GM12878 (cell line): ENCODE data around the gene CYP2J2. TPM values are rescaled to one million over a fixed set of nuclear protein-coding genes. Genes with fewer than 3 reads are reported as not detected.

Experiments used
- ATAC-seq: fragments of 200-7000 bp; cut with Tn5 transposase; 3 replicates; pipeline ENCODE4 v1.9.1; 2020; ENCODE audit warnings: mild to moderate bottlenecking, moderate library complexity
- BruUV-seq: library from RNA; stranded (reverse); fragments of 400-500 nt; replicated peaks from 2 replicates; lab custom pipeline; 2021; lab: Mats Ljungman, UMichigan
- CTCF ChIA-PET: fragments of 300-600 bp; sonication (Branson Sonifier 250); formaldehyde crosslinking; extraction: SDS; loops from one replicate; lab custom pipeline; 2021; ENCODE audit warnings: inconsistent platforms; lab: Yijun Ruan, JAX
- POLR2A ChIA-PET: fragments of 350-600 bp; formaldehyde crosslinking; extraction: SDS; loops from one replicate; lab custom pipeline; 2021; ENCODE audit warnings: inconsistent platforms; lab: Charles Lee
- RAD21 ChIA-PET: fragments of 300-600 bp; sonication (Branson Sonifier 250); formaldehyde crosslinking; loops from one replicate; lab custom pipeline; 2023; ENCODE audit warnings: antibody characterized with exemption; ENCODE audit not compliant: unreplicated experiment; lab: Charles Lee
- SMC1A ChIA-PET: fragments of 300-600 bp; sonication (Branson Sonifier 250); formaldehyde crosslinking; loops from one replicate; lab custom pipeline; 2023; ENCODE audit not compliant: unreplicated experiment, uncharacterized antibody; lab: Charles Lee
- DNase-seq: peaks from one replicate; pipeline ENCODE4 v3.0.0-alpha.2; 2011; ENCODE audit warnings: low read depth, low spot score
- FAIRE-seq: peaks from 3 replicates; lab custom pipeline; 2011; peaks lifted over from hg19 to GRCh38; lab: Jason Lieb, UNC
- H2AFZ ChIP-seq: 2 replicates; pipeline ENCODE4 v1.6.0; 2011; ENCODE audit warnings: low read depth, low read length, control low read depth; ENCODE audit not compliant: control insufficient read depth
- H3K27ac ChIP-seq: 2 replicates; pipeline ENCODE4 v1.5.1; 2011; ENCODE audit warnings: control low read depth; ENCODE audit not compliant: control insufficient read depth, insufficient read depth
- H3K27me3 ChIP-seq, 2 experiments: replicated peaks in 1 of 2; 2 replicates each; pipeline versions ENCODE4 v1.6.0 to v1.6.1; 2011; ENCODE audit warnings: low read length in 1 of 2; ENCODE audit not compliant: control insufficient read depth in 2 of 2, insufficient read depth in 2 of 2
- H3K36me3 ChIP-seq, 2 experiments: 2 replicates each; pipeline ENCODE4 v1.5.1; 2011; ENCODE audit warnings: low read length in 1 of 2; ENCODE audit not compliant: control insufficient read depth in 2 of 2, insufficient read depth in 2 of 2
- H3K4me1 ChIP-seq: 2 replicates; pipeline ENCODE4 v1.6.1; 2011; ENCODE audit warnings: mild to moderate bottlenecking, low read length, moderate library complexity, mixed read lengths; ENCODE audit not compliant: control insufficient read depth, insufficient read depth
- H3K4me2 ChIP-seq: 2 replicates; pipeline ENCODE4 v1.6.0; 2011; ENCODE audit warnings: control low read depth; ENCODE audit not compliant: control insufficient read depth, insufficient read depth
- H3K4me3 ChIP-seq: fragments of 200-600 bp; sonication (generic); 2 replicates; pipeline ENCODE4 v1.5.1; 2016
- H3K79me2 ChIP-seq: 2 replicates; pipeline ENCODE4 v1.6.0; 2011; ENCODE audit warnings: low read length; ENCODE audit not compliant: control insufficient read depth, insufficient read depth
- H3K9ac ChIP-seq: 2 replicates; pipeline ENCODE4 v1.8.0; 2011; ENCODE audit warnings: low read length, control low read depth, mixed read lengths; ENCODE audit not compliant: control insufficient read depth, insufficient read depth
- H3K9me3 ChIP-seq: replicated peaks from 3 replicates; pipeline ENCODE4 v1.5.1; 2011; ENCODE audit warnings: mild to moderate bottlenecking, low read length; ENCODE audit not compliant: control insufficient read depth, insufficient read depth
- H4K20me1 ChIP-seq: 2 replicates; pipeline ENCODE4 v1.6.0; 2011; ENCODE audit not compliant: control insufficient read depth, insufficient read depth
- ASH2L ChIP-seq: fragments of 300-600, 200-600 bp; sonication (generic); IDR thresholded peaks from 2 replicates; pipeline ENCODE4 v1.6.1; 2017; ENCODE audit warnings: low read depth, mild to moderate bottlenecking, borderline replicate concordance
- ATF7 ChIP-seq: fragments of 450-650 bp; IDR thresholded peaks from 2 replicates; pipeline ENCODE4 v1.6.1; 2016; ENCODE audit warnings: low read depth, mild to moderate bottlenecking
- BACH1 ChIP-seq: fragments of 450-650 bp; IDR thresholded peaks from 2 replicates; pipeline ENCODE4 v1.6.1; 2017; ENCODE audit warnings: mild to moderate bottlenecking, borderline replicate concordance
- CBX5 ChIP-seq: sonication (generic); IDR thresholded peaks from 2 replicates; pipeline ENCODE4 v1.6.1; 2016; ENCODE audit warnings: low read depth, moderate library complexity, mild to moderate bottlenecking, inconsistent platforms
- CHD4 ChIP-seq: fragments of 200-600 bp; sonication (generic); IDR thresholded peaks from 2 replicates; pipeline ENCODE4 v1.6.1; 2016; ENCODE audit warnings: mild to moderate bottlenecking
- CREM ChIP-seq: IDR thresholded peaks from 2 replicates; pipeline ENCODE4 v1.6.1; 2014; ENCODE audit warnings: antibody characterized with exemption, low read depth
- EED ChIP-seq: sonication (generic); IDR thresholded peaks from 2 replicates; pipeline ENCODE4 v1.6.1; 2016; ENCODE audit warnings: antibody characterized with exemption, low read depth
- EGR1 ChIP-seq, 2 experiments: IDR thresholded peaks; 1 replicate in 1 of 2; 2 replicates in 1 of 2; pipeline ENCODE4 v1.6.1; 2011 to 2012; ENCODE audit warnings: low read depth in 2 of 2, low read length in 2 of 2, borderline replicate concordance in 1 of 2, mild to moderate bottlenecking in 1 of 2, moderate library complexity in 1 of 2
- FOXK2 ChIP-seq: fragments of 450-650 bp; IDR thresholded peaks from 2 replicates; pipeline ENCODE4 v1.6.1; 2017; ENCODE audit warnings: mild to moderate bottlenecking, moderate library complexity
- GATAD2B ChIP-seq: fragments of 450-650 bp; conservative IDR thresholded peaks from 2 replicates; pipeline ENCODE4 v1.6.1; 2017; ENCODE audit warnings: low read depth, mild to moderate bottlenecking, moderate library complexity
- MYC ChIP-seq: IDR thresholded peaks from 2 replicates; pipeline ENCODE4 v1.6.1; 2011; ENCODE audit warnings: mild to moderate bottlenecking, low read length, moderate library complexity, inconsistent platforms; ENCODE audit not compliant: insufficient read depth, insufficient replicate concordance, insufficient read length, severe bottlenecking
- NFYB ChIP-seq: IDR thresholded peaks from 2 replicates; pipeline ENCODE4 v1.6.1; 2011; ENCODE audit warnings: low read depth, mild to moderate bottlenecking, low read length, improper control_type of control experiment, moderate library complexity; ENCODE audit not compliant: insufficient read depth
- NKRF ChIP-seq: fragments of 450-650 bp; conservative IDR thresholded peaks from 2 replicates; pipeline ENCODE4 v1.6.1; 2017; ENCODE audit warnings: mild to moderate bottlenecking, moderate library complexity
- POU2F2 ChIP-seq: IDR thresholded peaks from 3 replicates; pipeline ENCODE4 v1.6.1; 2011; ENCODE audit warnings: low read depth, mild to moderate bottlenecking, low read length, borderline replicate concordance
- SUPT20H ChIP-seq: IDR thresholded peaks from 2 replicates; pipeline ENCODE4 v1.6.1; 2011; ENCODE audit warnings: low read depth, mild to moderate bottlenecking, low read length, moderate library complexity, borderline replicate concordance; ENCODE audit not compliant: control insufficient read depth
- TCF3 ChIP-seq: IDR thresholded peaks from 2 replicates; pipeline ENCODE4 v1.6.1; 2012; ENCODE audit warnings: low read depth, mild to moderate bottlenecking, low read length, borderline replicate concordance; ENCODE audit not compliant: insufficient read depth
- ZNF687 ChIP-seq: fragments of 450-650 bp; IDR thresholded peaks from 2 replicates; pipeline ENCODE4 v1.6.1; 2017; ENCODE audit warnings: mild to moderate bottlenecking, moderate library complexity
- ZSCAN29 ChIP-seq: fragments of 450-650 bp; IDR thresholded peaks from 2 replicates; pipeline ENCODE4 v1.6.1; 2017; ENCODE audit warnings: mild to moderate bottlenecking, moderate library complexity
- WGBS: methylation state at CpG from one replicate; pipeline ENCODE4 v1.1.6; 2016; ENCODE audit warnings: low lambda C conversion rate; ENCODE audit not compliant: insufficient replicate concordance, insufficient coverage; ENCODE audit errors: missing lambda C conversion rate; 5-methylcytosine and 5-hydroxymethylcytosine counted together
- in situ Hi-C: fragments of 300-500 bp; cut with MboI; formaldehyde crosslinking; loops from 9 replicates; pipeline ENCODE4 v1.14.3; 2018; ENCODE audit warnings: mixed read lengths
- intact Hi-C: fragments of 100-400 bp; cut with micrococcal nuclease; formaldehyde crosslinking; loops from one replicate; pipeline ENCODE4 v1.14.2; 2022; ENCODE audit not compliant: unreplicated experiment
- polyA plus RNA-seq, 11 experiments: library from polyadenylated mRNA; depleted of rRNA in 4 of 11; unstranded in 6 of 11; stranded (reverse) in 5 of 11; fragments of >200 nt; fragmentation: Nextera tagmentation in 4 of 11; fragmentation: Illumina TruSeq in 1 of 11; extraction: Ambion mirVana in 4 of 11; extraction: Trizol in 1 of 11; gene quantifications; 1 replicate in 1 of 11; 2 replicates in 10 of 11; pipeline versions ENCODE4 v1.2.1 to v1.2.3, GENCODE V29; 2011 to 2016; ENCODE audit warnings: inconsistent platforms in 2 of 11, missing spikeins in 2 of 11, low read depth in 1 of 11
- total RNA-seq, 4 experiments: library from RNA; depleted of rRNA in 3 of 4; stranded (reverse); fragments of >200 nt in 3 of 4; fragmentation: Illumina TruSeq in 1 of 4; extraction: Trizol in 1 of 4; gene quantifications; 2 replicates each; pipeline versions ENCODE4 v1.2.1 to v1.2.3, GENCODE V29; 2013 to 2021

Gene CYP2J2
- total and polyA plus RNA-seq, 10 of the 15 experiments (the other 5 are each of a cell fraction or from before 2014, with no cell fraction given): 0.06 to 0.34 (median 0.10) TPM; not detected in 3

- Histone ChIP-seq H4K20me1 (no peaks in the 10 kb centered on the region), H3K4me3 (no peak overlapping the region), H3K9ac (no peak overlapping the region), H2AFZ (no peak overlapping the region), H3K79me2 (no peaks in the 10 kb centered on the region), H3K27ac (no peak overlapping the region), H3K27me3 (no peaks in the 10 kb centered on the region), H3K9me3 (no peaks in the 10 kb centered on the region), H3K4me1 (no peaks in the 10 kb centered on the region), H3K36me3 (no peaks in the 10 kb centered on the region), H3K4me2 (no peak overlapping the region)
- SMC1A ChIA-PET: interaction anchor here (1.2 to 4.8 kb wide), 2 partner anchors 22 to 66 kb away, joined by 4 to 62 read pairs; no protein-coding TSS in a partner anchor
- in situ Hi-C loops (no loop called here), intact Hi-C loops (loop anchor here (5.0 kb wide), 1 partner anchor 168 kb away; no protein-coding TSS in a partner anchor)
- POLR2A ChIA-PET: no interaction called here
- FAIRE-seq (no peak), DNase-seq (no peak), ATAC-seq (no peak)
- TF ChIP-seq CREM (no peak), ATF7 (no peak), ASH2L (no peak), EED (no peak), SUPT20H (no peak), CBX5 (no peak), ZNF687 (no peak), TCF3 (no peak), BACH1 (no peak), FOXK2 (no peak), CHD4 (no peak), GATAD2B (no peak), POU2F2 (no peak), EGR1 (IDR thresholded peaks at IDR 0.05; ENCODE audit: borderline replicate concordance in 1 of 2, low read depth in 2 of 2, low read length in 2 of 2) (no peak), NKRF (no peak), ZSCAN29 (no peak), MYC (no peak), NFYB (no peak)
- CTCF ChIA-PET: interaction anchor here (2.0 to 2.9 kb wide), 5 partner anchors 8 to 166 kb away, joined by 9 to 94 read pairs (median 19); no protein-coding TSS in a partner anchor
- BruUV-seq: no TSS peak
- 0% methylated on average over 1 of the region's 1 CpG for WGBS
- RAD21 ChIA-PET: interaction anchor here (2.4 to 3.0 kb wide), 2 partner anchors 66 to 187 kb away, joined by 13 to 54 read pairs; no protein-coding TSS in a partner anchor
Observed at GRCh38 chr1:59945790-59946189, 19.2 kb upstream of the CYP2J2 start.
